Hematopoietic multipotent progenitor cell treated with erythropoietin and hydrocortisone succinate and interleukin-3 and kit ligand, for 6 days (in vitro differentiated cells): Measurements from ENCODE around the gene TRAF3IP1.
"Not testable (repeated sequence)": the region's sequence is repeated elsewhere in the genome, so short reads cannot be mapped to it uniquely, and the experiment has no call there.

Source experiments
- DNase-seq: peaks from one replicate; pipeline ENCODE4 v3.0.0-alpha.2; 2015

The TRAF3IP1 gene

DNA sequence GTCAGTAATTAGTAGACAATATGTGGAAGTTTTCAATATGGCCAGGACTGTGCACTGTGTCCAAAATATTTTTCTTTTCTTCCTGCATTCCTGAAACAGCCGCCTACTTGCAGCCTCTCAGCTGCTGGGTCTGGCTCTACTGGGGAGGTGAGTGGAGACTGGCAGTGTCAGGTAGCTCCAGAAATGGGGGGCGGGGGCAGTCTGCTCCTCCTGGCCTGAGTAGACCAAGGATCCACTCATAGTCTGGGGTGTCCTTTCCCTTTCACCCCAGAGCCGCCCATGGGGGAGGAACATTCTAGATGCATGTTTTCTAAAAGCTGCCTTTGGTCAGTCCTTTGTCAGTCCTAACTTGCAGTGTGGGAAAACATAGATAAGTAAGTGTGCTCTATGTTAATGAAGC lies 23.7 kb downstream of the TRAF3IP1 start:
- no peak for DNase-seq

DNA sequence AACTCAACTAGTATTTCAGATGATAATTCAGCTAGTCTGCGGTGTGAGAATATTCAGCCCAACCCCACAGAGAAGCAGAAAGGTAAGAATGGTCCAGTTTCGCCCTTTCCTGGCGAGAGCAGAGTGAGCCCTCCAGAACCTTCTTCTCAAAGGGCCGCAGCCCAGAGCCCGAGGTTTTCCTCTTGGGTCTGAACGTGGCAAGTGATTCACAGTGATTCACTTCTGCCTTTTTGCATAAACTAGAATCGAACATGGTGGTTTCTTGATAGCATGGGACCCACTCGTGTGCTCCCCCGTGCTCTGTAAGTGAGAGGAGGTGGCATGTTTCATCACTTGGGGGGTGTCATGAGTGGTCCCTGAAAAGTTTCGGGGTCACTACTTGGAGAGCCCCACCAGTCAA lies 24.2 kb downstream of the TRAF3IP1 start:
- DNase-seq, result no peak

- no peak for DNase-seq
These were observed 25.1 kb downstream of the TRAF3IP1 start for GRCh38 chr2:238345297-238345968.

GRCh38 chr2:238346544-238346943 lies 26.2 kb downstream of the TRAF3IP1 start:
- DNase-seq, result no peak

DNA sequence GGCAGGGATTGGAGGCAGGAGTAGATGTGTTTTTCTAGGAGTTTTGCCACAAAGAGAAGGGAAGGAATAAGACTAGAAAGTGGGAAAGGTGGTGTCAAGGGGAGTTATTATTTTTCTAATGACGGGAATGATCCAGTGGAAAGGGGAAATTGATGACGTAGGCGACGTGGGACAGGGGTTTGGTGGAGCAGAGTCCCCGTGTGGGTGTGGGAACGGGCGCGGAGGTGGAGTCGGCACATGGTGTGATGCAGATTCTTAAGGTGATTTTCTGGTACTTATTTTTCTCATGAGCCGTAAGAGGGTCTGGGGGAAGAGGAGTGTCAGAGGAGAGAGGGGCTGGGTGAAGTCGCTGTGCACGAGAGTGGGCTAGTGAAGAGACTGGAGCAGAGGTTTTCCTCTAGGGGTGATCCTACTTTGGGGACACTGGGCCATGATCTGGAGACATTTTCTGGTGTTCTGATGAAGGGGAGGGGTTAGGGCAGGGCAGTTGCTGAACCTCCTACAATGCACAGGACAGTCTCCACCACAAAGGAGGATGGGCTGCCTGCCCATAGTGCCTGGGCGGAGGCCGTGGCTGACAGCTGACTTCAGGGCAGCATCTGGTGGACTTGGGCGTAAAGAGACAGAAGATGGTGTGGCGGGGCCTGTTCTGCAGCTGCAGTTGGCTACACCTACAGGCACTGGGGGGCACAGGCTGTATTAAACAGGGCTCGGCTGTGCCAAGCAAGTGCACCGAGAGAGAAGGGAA lies 30.0 kb downstream of the TRAF3IP1 start:
- no peak for DNase-seq

DNA sequence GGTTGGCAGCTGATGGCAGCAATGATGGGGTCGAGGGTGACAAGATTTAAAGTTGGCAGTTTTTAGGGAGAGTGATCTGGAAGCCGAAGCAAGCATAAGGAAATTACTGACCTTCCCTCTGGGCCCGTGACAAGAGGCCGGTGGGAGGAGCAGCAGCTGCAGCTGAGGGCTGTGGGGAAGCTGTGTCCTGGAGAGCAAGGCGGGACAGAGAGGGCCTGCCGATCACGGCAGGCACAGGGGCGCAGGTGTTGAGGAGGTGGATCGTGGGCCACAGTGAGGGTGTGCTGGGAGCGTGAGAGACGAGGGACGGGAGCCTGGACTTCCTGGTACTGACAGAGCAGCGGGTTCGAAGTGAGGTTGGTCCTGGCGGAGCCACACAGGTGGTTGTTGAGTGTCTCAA lies 31.0 kb downstream of the TRAF3IP1 start:
- no peak for DNase-seq

DNA sequence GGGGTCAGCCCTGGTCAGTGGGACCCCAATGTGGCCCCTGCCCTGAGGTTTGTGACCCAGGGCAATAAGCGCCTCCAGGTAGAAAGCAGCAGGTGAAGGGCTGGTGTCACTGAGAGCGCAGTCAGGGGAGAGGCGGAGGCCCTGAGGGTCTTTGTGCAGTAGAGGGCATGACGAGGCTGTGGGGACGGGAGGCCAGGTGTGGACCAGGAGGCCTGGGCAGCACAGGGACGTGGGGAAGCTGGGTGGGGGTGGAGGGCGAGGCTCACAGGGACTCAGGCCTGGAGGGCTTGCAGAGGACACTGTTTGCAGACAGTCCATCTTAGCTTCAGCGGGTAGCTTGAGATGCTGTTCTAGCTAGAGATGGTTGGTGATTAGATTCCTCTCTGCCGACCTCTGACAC lies 32.0 kb downstream of the TRAF3IP1 start:
- no peak for DNase-seq

- no peak for DNase-seq
These were observed 38.5 kb downstream of the TRAF3IP1 start for GRCh38 chr2:238358769-238359168.

DNA sequence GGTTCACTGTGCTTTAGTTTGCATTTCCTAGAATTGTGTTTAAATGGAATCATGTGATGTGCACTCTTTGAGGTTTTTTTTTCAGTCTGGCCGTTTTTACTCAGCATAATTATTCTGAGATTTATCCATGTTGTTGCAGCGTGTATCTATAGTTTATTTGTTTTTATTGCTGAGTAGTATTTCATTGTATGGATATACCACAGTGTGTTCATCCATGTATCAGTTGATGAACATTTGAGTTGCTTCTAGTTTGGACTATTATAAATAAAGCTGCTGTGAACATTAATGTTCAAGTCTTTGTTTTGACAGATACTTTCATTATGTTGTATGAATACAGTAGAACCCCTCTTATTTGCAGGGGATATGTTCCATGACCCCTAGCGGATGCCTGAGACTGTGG lies 39.1 kb downstream of the TRAF3IP1 start:
- no peak for DNase-seq

GRCh38 chr2:238361877-238362276 lies 41.6 kb downstream of the TRAF3IP1 start:
- DNase-seq, result no peak

GRCh38 chr2:238362626-238363025 lies 42.3 kb downstream of the TRAF3IP1 start:
- no peak for DNase-seq

DNA sequence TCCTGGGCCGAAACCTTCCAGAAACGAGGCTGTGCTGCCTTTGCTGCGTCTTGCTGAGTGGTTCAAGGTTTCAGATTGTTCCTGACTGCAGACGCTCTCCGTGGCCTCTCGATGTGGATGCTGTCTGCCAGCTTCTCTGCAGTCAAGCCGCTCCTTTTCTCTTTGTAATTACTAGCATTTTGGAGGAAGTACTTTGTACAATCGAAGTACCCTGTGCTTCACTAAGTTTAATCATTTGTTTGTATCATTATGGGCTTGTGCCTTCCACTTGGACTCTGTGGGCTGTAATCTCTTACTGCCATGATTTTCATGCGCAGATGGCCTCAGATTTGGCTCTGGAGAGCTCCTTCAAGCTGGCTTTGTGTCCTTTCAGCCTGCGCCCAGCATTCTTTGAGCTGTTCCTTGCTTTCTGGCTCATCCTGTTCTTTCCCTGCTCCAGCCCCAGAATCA lies 49.3 kb downstream of the TRAF3IP1 start:
- DNase-seq, result peak; percentile 44

DNA sequence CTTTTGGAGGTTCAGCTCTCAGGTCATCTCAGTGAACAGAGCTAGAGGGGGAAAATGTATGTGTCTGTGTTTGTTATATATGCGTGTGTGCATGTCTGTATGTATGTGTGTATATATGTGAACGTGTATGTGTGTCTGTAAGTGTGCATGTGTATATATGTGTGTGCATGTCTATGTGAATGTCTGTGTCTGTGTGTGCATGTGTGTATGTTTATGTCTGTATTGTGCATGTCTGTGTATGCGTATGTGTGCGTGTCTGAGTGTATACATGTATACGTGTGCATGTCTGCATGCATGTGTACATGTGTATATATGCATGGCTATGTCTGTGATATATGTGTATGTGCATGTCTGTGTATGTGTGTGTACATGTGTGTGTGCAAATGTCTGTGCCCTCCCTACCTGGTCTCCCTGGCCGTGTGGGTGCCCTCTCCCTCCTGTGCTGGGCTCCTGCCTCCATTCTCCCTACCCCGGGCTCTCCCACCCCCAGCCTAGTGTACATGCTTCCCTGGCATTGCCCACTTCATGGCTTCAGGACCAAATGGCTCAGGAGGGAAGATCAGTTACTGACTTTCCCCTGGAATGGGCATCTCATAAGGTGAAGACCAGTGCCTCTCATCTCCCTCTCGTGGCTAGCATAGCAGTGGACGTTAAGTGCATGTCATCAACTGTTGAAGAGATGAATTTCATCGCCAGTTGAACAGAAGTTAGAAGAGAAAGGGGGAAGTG lies 49.9 kb downstream of the TRAF3IP1 start:
- DNase-seq, result no peak

DNA sequence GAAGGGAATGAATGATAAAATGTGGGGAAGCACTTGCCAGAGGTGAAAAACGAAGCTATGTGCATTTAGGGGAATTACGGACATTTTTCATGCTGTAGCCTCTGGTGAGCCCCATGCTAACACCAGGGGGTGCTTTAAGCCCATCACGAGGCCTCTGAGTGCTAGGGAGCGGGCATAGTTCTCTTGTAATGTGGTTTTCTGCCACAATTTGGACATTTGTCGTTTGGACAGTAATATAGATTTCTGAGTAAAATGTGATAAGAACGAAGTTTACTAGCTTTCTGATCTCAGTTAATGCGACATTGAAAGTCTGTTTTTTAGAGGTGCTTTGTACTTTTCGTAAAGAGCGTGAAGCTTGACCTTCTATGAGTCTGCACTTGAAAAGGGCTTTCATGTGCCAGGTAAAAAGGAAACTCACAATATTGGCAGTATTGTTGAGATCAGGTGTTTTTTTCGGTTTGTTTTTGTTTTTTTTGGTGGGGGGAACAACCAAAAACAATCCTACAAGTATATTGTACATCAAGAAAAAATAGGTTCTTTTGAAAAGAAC lies 50.6 kb downstream of the TRAF3IP1 start:
- peak; percentile 92 for DNase-seq

GRCh38 chr2:238372277-238372676 lies 52.0 kb downstream of the TRAF3IP1 start:
- not testable (repeated sequence) for DNase-seq

GRCh38 chr2:238376884-238377391 lies 56.6 kb downstream of the TRAF3IP1 start:
- peak; percentile 24 for DNase-seq

- DNase-seq, result no peak
These were observed 58.1 kb downstream of the TRAF3IP1 start for GRCh38 chr2:238378230-238379095.

GRCh38 chr2:238379096-238379810 lies 58.9 kb downstream of the TRAF3IP1 start:
- DNase-seq, result peak; percentile 54

DNA sequence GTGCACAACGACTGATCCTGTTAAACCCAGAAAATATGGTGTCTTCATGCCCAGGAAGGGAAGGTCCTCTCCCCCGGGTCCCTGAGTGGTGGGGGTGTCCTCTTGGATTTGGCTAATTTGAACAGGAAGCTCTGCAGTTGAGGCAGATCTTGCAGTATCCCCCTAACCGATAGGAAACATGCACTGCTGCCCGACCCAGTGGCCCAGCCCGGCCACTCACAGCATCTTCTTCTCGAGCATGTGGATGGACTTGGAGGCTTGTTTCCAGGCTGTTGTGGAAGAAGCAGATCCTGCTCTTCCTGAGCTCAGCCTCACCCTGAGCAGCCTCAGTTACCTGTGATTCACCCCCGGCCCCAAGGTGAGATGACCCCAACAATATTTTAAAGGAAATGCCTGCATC lies 60.0 kb downstream of the TRAF3IP1 start:
- DNase-seq, result no peak

- DNase-seq, result no peak
These were observed 60.5 kb downstream of the TRAF3IP1 start for GRCh38 chr2:238380785-238381184.

- peak; percentile 52 for DNase-seq
These were observed 61.2 kb downstream of the TRAF3IP1 start for GRCh38 chr2:238381341-238382115.
